ENCODE measurements around the gene MS4A10. TPM values are rescaled to one million over a fixed set of nuclear protein-coding genes. Genes with fewer than 3 reads are reported as not detected.

The MS4A10 gene
- total RNA-seq, 1 donor from 2014 or later = not detected

GRCh38 chr11:60772666-60773065 is 12.5 kb upstream of the MS4A10 start:
- no peak for TF ChIP-seq CTCF (IDR thresholded peaks at IDR 0.05)
- no peak overlapping the region for H3K4me3 ChIP-seq
- peaks cover 4% of the 10 kb centered on the region for H3K27me3 ChIP-seq
- DNase-seq (peak; percentile 32), ATAC-seq (no peak)
- H3K4me1 ChIP-seq = peaks cover 6% of the 10 kb centered on the region
- intact Hi-C loops (cut with DNase I) = no loop called here
- no peaks in the 10 kb centered on the region for H3K36me3 ChIP-seq
- no peak overlapping the region for H3K27ac ChIP-seq
- H3K9me3 ChIP-seq = no peaks in the 10 kb centered on the region

GRCh38 chr11:60774726-60775125 is 10.4 kb upstream of the MS4A10 start:
- intact Hi-C loops (cut with DNase I) = no loop called here
- no peak for ATAC-seq
- peaks cover 6% of the 10 kb centered on the region for H3K4me1 ChIP-seq
- H3K36me3 ChIP-seq = no peaks in the 10 kb centered on the region
- H3K4me3 ChIP-seq = no peak overlapping the region
- DNase-seq = peak; percentile 39
- H3K27me3 ChIP-seq = no peaks in the 10 kb centered on the region
- TF ChIP-seq CTCF (IDR thresholded peaks at IDR 0.05) = no peak
- no peak overlapping the region for H3K27ac ChIP-seq
- no peaks in the 10 kb centered on the region for H3K9me3 ChIP-seq

- ATAC-seq = peak; percentile 93
- intact Hi-C loops (cut with DNase I) = no loop called here
- Histone ChIP-seq H3K4me1 (peaks cover 6% of the 10 kb centered on the region), H3K36me3 (no peaks in the 10 kb centered on the region), H3K9me3 (no peaks in the 10 kb centered on the region), H3K27ac (no peak overlapping the region), H3K4me3 (no peak overlapping the region), H3K27me3 (no peaks in the 10 kb centered on the region)
- TF ChIP-seq CTCF (IDR thresholded peaks at IDR 0.05) = peak; percentile 92
- peak; percentile 72 for DNase-seq
Measured at GRCh38 chr11:60775420-60775961, 9.6 kb upstream of the MS4A10 start.

GRCh38 chr11:60776167-60776566 is 9.0 kb upstream of the MS4A10 start:
- Histone ChIP-seq H3K4me3 (no peak overlapping the region), H3K36me3 (no peaks in the 10 kb centered on the region), H3K9me3 (no peaks in the 10 kb centered on the region), H3K27ac (no peak overlapping the region), H3K4me1 (peaks cover 6% of the 10 kb centered on the region), H3K27me3 (no peaks in the 10 kb centered on the region)
- DNase-seq (peak; percentile 55), ATAC-seq (no peak)
- TF ChIP-seq CTCF (IDR thresholded peaks at IDR 0.05) = no peak
- intact Hi-C loops (cut with DNase I) = no loop called here

GRCh38 chr11:60777106-60777505 is 8.0 kb upstream of the MS4A10 start:
- TF ChIP-seq CTCF (IDR thresholded peaks at IDR 0.05) = no peak

GRCh38 chr11:60777572-60777971 is 7.6 kb upstream of the MS4A10 start:
- H3K27me3 ChIP-seq = no peaks in the 10 kb centered on the region
- intact Hi-C loops (cut with DNase I) = no loop called here
- DNase-seq = peak; percentile 12

More at GRCh38 chr11:60777106-60777505, 8.0 kb upstream of the MS4A10 start:
- Histone ChIP-seq H3K27me3 (no peaks in the 10 kb centered on the region), H3K36me3 (no peaks in the 10 kb centered on the region), H3K4me1 (peaks cover 6% of the 10 kb centered on the region), H3K4me3 (no peak overlapping the region), H3K9me3 (no peaks in the 10 kb centered on the region), H3K27ac (no peak overlapping the region)
- no peak for DNase-seq
- ATAC-seq = no peak
- intact Hi-C loops (cut with DNase I) = no loop called here

More at GRCh38 chr11:60777572-60777971, 7.6 kb upstream of the MS4A10 start:
- Histone ChIP-seq H3K27ac (no peak overlapping the region), H3K4me3 (no peak overlapping the region), H3K9me3 (no peaks in the 10 kb centered on the region), H3K36me3 (no peaks in the 10 kb centered on the region), H3K4me1 (peaks cover 6% of the 10 kb centered on the region)
- ATAC-seq = no peak
- TF ChIP-seq CTCF (IDR thresholded peaks at IDR 0.05) = no peak

All from upper lobe of right lung (tissue), 1 donor.